HG02763 (cell line): ENCODE measurements around the gene CNPPD1.

ENCODE experiments used
- ATAC-seq: cut with Tn5 transposase; IDR thresholded peaks from one replicate; pipeline ENCODE4 v1.9.1; 2021; ENCODE audit warnings: mild to moderate bottlenecking, moderate library complexity; ENCODE audit not compliant: unreplicated experiment

Gene CNPPD1

DNA sequence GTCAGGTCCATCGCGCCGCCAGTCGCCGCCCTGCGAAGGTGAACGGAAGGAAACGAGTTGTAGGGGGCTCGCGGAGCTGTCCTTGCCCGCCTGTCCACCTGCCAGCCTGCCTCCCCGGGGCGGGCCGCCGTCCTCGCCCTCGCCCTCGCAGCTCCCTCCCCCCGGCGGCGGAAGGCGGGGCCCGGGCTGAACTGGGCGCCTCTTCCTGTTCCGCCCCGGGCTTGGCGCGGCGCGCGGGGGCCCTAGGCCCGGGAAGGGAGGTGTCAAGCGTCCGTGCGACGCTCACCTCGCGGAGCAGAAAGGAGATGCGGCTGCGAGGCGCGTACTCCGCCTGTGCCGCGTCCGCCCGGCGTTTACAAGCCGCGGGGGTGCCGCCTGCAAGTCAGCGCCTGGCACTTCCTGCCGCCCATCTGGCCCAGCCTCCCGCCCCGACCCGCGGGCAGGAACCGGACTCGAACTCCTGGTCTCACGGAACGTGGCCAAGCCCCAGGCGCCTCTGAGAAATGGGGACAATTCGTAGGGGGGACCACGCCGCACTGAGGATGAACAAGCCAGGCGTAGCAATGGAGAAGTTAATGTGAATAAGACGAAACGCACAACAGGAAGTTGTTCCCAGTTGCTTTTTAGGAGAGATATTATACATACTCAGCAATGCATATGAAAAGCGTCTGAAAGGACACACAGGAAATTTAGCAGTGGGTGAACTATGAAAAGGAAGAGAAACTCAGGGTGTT, at the start of gene CNPPD1:
Gene CNPPD1 (minus strand): TSS at position 108 of the 734 bp plus-strand sequence. CDS start 97 bp downstream, at position 11.
- peak; percentile 65 for ATAC-seq

DNA sequence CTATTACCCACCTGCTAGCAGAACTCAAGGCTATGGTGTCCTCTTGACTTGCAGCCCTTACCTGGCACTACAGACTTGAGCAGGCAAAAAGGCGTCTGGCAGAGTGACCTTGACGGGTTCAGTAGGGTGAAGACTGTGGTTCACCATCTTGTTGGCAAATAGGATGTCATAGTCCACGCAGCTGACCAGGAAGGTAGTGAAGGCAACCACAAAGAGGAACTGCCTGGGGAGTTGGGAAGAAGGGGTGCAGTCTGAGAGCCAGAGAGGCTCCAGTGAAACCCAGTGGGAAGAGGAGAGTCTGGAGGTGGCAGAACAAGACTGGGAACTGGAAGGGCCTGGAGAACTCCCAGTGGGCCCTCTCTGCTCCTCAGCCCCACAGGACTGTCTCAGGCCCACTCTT, 48.6 kb upstream of the CNPPD1 start:
- ATAC-seq: no peak

DNA sequence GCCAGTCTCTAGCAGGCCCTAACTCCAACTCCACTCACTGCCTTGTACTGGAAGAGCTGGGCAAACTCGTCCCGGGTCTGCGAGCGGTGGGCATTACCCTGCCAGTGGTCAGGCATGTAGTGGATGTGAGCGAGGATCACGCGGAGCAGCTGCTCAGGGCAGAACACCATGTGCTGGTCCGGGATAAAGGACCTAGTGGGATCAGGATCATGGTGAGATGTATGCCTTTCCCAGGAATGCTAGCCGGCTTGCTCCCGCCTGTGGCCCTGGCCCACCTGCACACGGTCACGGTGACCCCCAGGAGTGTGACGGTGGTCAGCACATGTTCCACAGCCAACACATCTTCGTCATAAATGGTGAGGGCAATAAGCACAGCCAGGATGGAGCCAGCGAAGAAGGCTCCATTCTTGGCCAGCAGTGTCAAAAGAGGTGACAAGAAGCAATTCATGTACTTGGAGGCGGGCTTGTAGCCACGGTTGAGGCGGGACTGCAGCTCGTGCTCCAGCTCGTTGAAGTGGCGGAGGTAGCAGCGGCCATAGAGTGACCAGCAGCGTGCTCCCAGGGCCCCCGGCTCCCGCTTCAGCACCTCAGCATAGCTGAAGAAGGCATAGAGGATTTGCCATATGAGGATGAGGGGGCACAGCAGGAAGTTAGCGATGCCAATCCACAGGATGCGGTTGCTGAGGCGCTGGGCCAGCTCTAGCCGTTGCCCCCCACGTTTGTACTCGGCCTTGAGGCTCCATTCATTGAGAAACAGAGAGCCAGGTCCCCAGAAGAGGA, 47.3 kb upstream of the CNPPD1 start:
- no peak for ATAC-seq

DNA sequence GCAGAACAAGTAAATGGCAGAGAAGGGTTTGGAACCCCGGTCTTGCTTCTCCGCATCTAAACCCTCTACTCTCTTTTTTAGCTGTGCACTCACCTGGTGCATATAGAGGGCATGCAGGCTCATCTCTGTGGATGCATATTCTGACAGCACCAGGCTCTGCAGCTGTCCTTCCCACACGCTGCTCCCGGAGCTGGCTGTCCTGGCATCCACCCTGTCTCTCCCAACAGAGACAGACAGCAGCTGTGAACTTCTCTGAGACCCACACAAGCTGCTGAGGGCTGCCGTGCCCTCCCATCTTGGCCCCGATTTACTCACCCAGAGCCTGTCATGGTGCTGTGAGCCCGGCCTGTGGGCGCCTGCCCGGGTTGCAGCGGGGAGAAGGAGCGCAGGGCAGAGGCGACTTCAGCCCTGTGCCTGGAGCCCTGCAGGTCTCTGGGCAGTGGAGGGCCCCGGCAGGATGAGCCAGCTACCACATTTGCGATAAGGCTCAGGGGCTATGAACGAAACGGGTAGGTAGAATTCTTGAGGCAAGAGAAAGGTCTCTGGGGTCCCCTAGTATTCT, 45.3 kb upstream of the CNPPD1 start:
- ATAC-seq: no peak

DNA sequence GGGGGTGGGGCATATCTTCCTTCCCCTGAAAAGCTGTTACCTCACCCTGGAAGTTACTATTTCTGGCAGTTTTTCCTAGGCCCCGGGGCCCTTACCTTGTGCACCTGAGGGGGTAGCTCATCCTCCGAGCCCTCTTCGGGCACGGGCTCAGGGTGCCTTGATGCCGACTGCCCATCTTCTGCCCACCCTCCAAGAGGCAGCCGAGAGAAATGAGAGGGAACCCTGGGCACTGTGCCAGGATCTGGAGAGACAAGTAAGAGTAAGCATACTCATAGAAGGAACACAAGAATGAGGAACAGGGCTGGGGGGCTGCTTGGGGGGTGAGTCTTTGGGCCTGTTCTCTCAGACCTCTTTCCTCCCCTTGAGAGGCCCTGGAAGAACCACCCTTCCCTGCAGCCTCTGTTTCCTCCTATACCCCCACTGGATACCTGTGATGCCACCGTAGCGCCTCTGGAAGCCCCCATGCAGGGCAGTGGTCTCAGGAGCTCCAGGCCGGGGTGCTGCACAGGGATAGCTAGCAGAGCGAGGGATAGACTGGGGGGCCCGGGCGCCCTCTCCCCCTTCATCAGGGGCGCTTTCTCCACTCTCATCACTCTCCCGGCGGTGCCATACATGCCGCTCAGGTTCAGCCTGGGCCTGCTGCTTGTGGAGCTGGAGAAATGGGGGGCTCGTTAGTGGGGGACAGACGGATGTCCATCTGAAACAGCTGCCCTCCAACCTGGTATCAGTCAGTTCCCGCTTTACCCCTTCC, 44.1 kb upstream of the CNPPD1 start:
- ATAC-seq: no peak

DNA sequence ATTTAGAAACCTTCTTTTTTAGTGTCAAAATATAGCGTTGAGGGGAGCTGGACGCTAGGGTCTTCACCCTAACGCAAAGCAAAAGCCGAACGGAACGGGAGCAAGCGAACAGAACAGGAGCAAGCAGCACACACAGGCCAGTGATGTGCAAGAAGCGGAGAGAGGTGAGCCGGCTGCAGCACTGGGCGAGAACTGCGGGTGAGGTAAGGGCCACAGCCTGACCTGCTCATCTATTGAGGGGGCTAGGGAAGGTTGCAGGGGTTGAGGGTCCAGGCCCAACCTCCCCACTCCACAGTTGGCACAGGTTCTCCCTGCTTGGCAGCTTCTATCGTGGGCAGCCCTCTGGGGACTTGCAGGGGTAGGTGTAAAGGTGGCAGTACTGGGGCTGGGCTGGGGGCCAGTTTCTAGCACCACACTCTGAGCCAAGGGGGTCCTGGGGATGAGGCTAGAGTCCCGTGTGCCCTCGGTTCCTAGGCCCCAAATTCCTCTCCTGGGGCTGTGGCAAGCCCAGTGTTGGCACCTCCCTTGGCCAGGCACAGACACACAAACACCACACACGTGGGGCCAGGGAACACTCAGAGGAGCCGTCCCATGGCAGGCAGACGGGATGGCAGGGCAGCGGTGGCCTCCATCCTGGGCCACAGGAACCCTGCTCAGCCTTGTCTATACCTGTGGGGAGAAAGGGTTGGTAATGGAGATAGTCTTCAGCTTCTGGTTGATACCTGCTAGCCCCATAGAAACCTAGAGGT, 43.2 kb upstream of the CNPPD1 start:
- no peak for ATAC-seq

GRCh38 chr2:219218732-219219701, 42.3 kb upstream of the CNPPD1 start, which contains the start of gene ABCB6:
Gene ABCB6 (minus strand): TSS chr2:219218958. CDS start chr2:219218673, 285 bp downstream.
- peak; percentile 71 for ATAC-seq

GRCh38 chr2:219218217-219218731, 41.5 kb upstream of the CNPPD1 start:
- ATAC-seq: peak; percentile 17

DNA sequence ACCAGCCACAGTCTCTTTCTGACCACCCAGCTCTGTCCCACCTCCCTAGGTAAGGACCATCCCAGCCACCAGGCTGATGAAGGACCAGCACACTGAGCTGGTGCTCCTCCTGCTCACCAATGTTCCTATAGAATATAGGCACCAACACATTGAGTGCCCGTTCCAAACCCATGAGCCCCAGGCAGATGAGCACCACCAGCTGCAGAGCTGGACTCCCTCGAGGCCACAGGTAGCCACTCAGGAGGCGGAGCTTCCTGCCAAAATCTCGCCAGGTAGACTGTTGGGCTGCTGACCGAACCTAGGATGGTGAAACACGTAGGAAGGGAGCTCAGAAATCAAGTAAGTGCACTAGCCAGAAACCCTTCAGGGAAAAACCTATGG, 39.8 kb upstream of the CNPPD1 start:
- ATAC-seq: no peak

- no peak for ATAC-seq
These were observed 39.3 kb upstream of the CNPPD1 start for GRCh38 chr2:219215871-219216534.

DNA sequence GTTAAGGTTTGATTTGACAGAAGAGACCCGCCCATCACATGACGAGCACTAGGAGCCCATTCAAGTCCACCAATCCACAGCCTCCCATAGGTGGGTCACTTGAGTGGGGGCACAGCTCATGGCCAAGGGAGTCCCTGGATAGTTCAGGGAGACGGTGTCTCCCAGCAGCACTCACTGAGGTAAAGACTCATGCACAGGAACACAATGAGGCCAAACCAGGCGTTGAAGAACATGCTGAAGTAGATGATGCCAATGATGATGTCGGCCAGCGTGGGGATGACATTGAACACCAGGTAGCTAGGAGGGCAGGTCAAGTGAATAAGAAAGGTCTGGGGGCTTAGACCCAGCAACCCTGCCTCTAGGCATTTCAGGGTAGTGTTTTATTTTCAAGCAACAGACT, 38.1 kb upstream of the CNPPD1 start:
- no peak for ATAC-seq

- ATAC-seq: no peak
These were observed 37.4 kb upstream of the CNPPD1 start for GRCh38 chr2:219214141-219214540.

GRCh38 chr2:219213486-219214071, 36.9 kb upstream of the CNPPD1 start:
- no peak for ATAC-seq

DNA sequence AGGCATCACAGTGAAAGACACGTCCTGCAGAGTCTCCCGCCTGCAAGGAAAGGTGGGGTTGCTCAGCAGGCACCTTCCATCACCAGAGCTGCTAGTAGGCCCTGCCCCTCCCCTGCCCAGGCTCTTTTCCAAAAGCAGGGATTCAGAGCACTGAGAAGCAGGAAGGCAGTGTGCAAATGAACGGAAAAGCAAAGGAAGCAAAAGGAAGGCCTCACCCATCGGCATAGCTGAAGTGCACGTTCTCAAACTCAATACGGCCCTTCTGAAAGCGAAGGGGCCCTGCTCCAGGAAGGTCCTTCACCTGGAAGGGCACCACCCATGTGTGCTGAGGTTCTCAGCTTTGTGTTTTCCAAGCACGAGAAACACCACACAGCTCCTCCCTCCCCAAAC, 36.3 kb upstream of the CNPPD1 start:
- ATAC-seq: no peak

- no peak for ATAC-seq
These were observed 34.2 kb upstream of the CNPPD1 start for GRCh38 chr2:219210886-219211362.

- no peak for ATAC-seq
These were observed 33.6 kb upstream of the CNPPD1 start for GRCh38 chr2:219210196-219210885.
